ENCODE measurements around the gene CD244. TPM values are rescaled to one million over a fixed set of nuclear protein-coding genes. Genes with fewer than 3 reads are reported as not detected.
"Not testable (repeated sequence)": the region's sequence is repeated elsewhere in the genome, so short reads cannot be mapped to it uniquely, and the experiment has no call there.

Gene CD244
- total and polyA plus RNA-seq, 2 donors, result 2.4 to 10.3 TPM

DNA sequence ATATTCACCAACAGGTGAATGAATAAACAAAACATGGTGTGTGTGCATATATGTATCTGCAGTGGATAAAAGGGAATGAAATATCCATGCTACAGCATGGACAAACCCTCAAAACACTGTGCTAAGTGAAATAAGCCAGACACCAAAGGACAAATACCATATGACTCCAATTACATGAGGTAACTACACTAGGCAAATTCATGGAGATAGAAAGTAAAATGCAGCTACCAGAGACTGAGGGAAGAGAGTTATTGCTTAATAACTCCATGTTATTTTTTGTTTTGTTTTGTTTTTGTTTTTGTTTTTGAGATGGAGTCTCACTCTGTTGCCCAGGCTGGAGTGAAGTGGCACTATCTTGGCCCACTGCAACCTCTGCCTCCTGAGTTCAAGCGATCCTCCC lies 19.9 kb upstream of the CD244 start:
- Histone ChIP-seq H3K9me3 (ENCODE audit: control insufficient read depth in 2 of 2, insufficient read depth in 1 of 2, low read length in 1 of 2) (no peaks in the 10 kb centered on the region), H3K27ac (ENCODE audit: low read depth in 1 of 2, low read length in 1 of 2) (no peak overlapping the region), H3K4me1 (ENCODE audit: control insufficient read depth in 2 of 2, insufficient read depth in 2 of 2, low read length in 2 of 2) (peaks cover 0 to 11% of the 10 kb centered on the region in 2 donors), H3K36me3 (ENCODE audit: control insufficient read depth in 2 of 2, insufficient read depth in 2 of 2, low read length in 1 of 2) (no peaks in the 10 kb centered on the region), H3K27me3 (ENCODE audit: control insufficient read depth in 2 of 2, insufficient read depth in 1 of 2, low read length in 1 of 2) (no peaks in the 10 kb centered on the region), H3K4me3 (ENCODE audit: low read length in 2 of 2) (no peak overlapping the region)
- DNase-seq (ENCODE audit: low read depth in 6 of 9, low spot score in 9 of 9), result no peak
- 98% methylated on average over 1 of the region's 1 CpG for WGBS

DNA sequence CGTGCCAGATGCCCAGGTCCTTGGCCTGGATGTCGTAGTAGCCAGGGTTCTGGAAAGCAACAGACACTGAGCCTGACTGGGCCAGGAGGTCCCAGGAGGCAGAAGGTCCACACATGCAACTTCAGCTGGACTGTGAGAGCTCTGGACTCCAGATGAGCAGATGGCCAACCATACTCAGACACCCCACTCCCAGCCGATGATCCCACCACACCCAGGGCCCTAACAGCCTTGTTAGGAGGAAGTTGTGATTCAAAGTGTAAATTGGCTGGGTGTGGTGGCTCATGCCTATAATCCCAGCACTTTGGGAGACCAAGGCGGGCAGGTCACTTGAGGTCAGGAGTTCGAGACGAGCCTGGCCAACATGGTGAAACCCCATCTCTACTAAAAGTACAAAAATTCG lies 18.6 kb upstream of the CD244 start:
- H3K4me3 ChIP-seq (ENCODE audit: low read length in 2 of 2); H3K27ac ChIP-seq (ENCODE audit: low read depth in 1 of 2, low read length in 1 of 2); H3K36me3 ChIP-seq (ENCODE audit: control insufficient read depth in 2 of 2, insufficient read depth in 2 of 2, low read length in 1 of 2); DNase-seq (ENCODE audit: low read depth in 6 of 9, low spot score in 9 of 9); H3K9me3 ChIP-seq (ENCODE audit: control insufficient read depth in 2 of 2, insufficient read depth in 1 of 2, low read length in 1 of 2); H3K27me3 ChIP-seq (ENCODE audit: control insufficient read depth in 2 of 2, insufficient read depth in 1 of 2, low read length in 1 of 2): not testable (repeated sequence)
- peaks cover 0 to 11% of the 10 kb centered on the region in 2 donors for H3K4me1 ChIP-seq (ENCODE audit: control insufficient read depth in 2 of 2, insufficient read depth in 2 of 2, low read length in 2 of 2)
- 95% methylated on average over 7 of the region's 7 CpGs for WGBS

DNA sequence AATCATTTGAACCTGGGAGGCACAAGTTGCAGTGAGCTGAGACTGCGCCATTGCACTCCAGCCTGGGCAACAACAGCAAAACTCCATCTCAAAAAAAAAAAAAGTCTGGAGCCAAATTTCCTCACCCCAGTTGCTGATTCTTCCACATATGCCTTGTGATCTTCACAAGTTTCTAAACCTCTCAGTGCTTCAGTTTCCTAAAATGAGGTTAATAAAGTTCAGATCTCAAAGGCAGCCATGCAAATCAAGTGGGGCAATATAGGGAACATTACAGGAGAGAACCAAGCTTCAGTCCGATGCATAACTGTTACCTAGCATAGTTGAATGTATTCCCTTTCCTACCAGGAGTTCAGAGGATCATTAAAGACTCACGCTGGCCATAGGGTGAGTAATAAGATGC lies 17.5 kb upstream of the CD244 start:
- H3K27me3 ChIP-seq (ENCODE audit: control insufficient read depth in 2 of 2, insufficient read depth in 1 of 2, low read length in 1 of 2), result no peaks in the 10 kb centered on the region
- H3K27ac ChIP-seq (ENCODE audit: low read depth in 1 of 2, low read length in 1 of 2), result no peak overlapping the region
- no peak for DNase-seq (ENCODE audit: low read depth in 6 of 9, low spot score in 9 of 9)
- no peaks in the 10 kb centered on the region for H3K36me3 ChIP-seq (ENCODE audit: control insufficient read depth in 2 of 2, insufficient read depth in 2 of 2, low read length in 1 of 2)
- WGBS, result 96% methylated on average over 3 of the region's 3 CpGs
- H3K9me3 ChIP-seq (ENCODE audit: control insufficient read depth in 2 of 2, insufficient read depth in 1 of 2, low read length in 1 of 2), result no peaks in the 10 kb centered on the region
- peaks cover 0 to 11% of the 10 kb centered on the region in 2 donors for H3K4me1 ChIP-seq (ENCODE audit: control insufficient read depth in 2 of 2, insufficient read depth in 2 of 2, low read length in 2 of 2)
- no peak overlapping the region for H3K4me3 ChIP-seq (ENCODE audit: low read length in 2 of 2)

DNA sequence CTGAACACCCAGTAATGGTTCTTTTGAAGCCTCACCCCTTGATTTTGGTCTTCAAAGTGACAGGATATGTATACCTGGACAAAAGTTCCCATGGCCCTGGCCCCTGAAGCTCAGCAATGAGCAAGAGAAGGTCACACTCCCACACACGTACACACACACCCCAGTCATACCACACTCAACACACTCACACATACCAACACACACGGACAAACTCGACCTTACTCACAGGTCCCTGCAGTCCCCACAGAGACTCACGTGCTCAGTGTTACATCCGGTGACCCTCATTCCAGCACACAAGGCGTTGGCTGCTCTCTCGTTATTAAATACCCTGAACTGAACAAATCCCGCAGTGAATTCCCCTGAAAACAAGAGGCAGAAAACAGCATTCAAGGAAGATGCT lies 16.4 kb upstream of the CD244 start:
- no peak overlapping the region for H3K4me3 ChIP-seq (ENCODE audit: low read length in 2 of 2)
- H3K27me3 ChIP-seq (ENCODE audit: control insufficient read depth in 2 of 2, insufficient read depth in 1 of 2, low read length in 1 of 2), result no peaks in the 10 kb centered on the region
- 77% methylated on average over 8 of the region's 8 CpGs for WGBS
- H3K9me3 ChIP-seq (ENCODE audit: control insufficient read depth in 2 of 2, insufficient read depth in 1 of 2, low read length in 1 of 2), result no peaks in the 10 kb centered on the region
- H3K27ac ChIP-seq (ENCODE audit: low read depth in 1 of 2, low read length in 1 of 2), result no peak overlapping the region
- peaks cover 0 to 11% of the 10 kb centered on the region in 2 donors for H3K4me1 ChIP-seq (ENCODE audit: control insufficient read depth in 2 of 2, insufficient read depth in 2 of 2, low read length in 2 of 2)
- H3K36me3 ChIP-seq (ENCODE audit: control insufficient read depth in 2 of 2, insufficient read depth in 2 of 2, low read length in 1 of 2), result no peaks in the 10 kb centered on the region
- DNase-seq (ENCODE audit: low read depth in 6 of 9, low spot score in 9 of 9), result no peak

DNA sequence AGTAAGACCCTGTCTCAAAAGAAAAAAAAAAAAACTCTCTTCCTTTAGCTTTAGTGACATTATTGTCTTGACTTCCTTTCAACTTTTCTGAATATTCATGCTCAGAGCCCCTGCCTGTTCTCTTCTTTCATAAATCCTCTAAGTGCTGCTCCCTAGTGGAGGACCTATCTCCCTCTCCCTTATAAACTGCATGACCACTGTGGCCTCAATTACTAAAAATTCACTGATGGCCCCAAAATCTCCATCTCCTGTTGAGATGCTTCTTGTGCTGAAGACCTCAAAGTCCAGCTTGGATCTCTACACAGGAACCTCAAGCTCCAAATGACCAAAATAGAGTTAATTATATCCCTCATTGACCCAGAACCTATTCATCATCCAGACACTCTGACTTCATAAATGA lies 14.5 kb upstream of the CD244 start:
- H3K4me3 ChIP-seq (ENCODE audit: low read length in 2 of 2), result no peak overlapping the region
- H3K4me1 ChIP-seq (ENCODE audit: control insufficient read depth in 2 of 2, insufficient read depth in 2 of 2, low read length in 2 of 2), result peaks cover 0 to 11% of the 10 kb centered on the region in 2 donors
- no peaks in the 10 kb centered on the region for H3K9me3 ChIP-seq (ENCODE audit: control insufficient read depth in 2 of 2, insufficient read depth in 1 of 2, low read length in 1 of 2)
- H3K36me3 ChIP-seq (ENCODE audit: control insufficient read depth in 2 of 2, insufficient read depth in 2 of 2, low read length in 1 of 2), result no peaks in the 10 kb centered on the region
- no peaks in the 10 kb centered on the region for H3K27me3 ChIP-seq (ENCODE audit: control insufficient read depth in 2 of 2, insufficient read depth in 1 of 2, low read length in 1 of 2)
- peak in 5 of 9 donors; percentile 36 to 74 (median 48) for DNase-seq (ENCODE audit: low read depth in 6 of 9, low spot score in 9 of 9)
- no peak overlapping the region for H3K27ac ChIP-seq (ENCODE audit: low read depth in 1 of 2, low read length in 1 of 2)

DNA sequence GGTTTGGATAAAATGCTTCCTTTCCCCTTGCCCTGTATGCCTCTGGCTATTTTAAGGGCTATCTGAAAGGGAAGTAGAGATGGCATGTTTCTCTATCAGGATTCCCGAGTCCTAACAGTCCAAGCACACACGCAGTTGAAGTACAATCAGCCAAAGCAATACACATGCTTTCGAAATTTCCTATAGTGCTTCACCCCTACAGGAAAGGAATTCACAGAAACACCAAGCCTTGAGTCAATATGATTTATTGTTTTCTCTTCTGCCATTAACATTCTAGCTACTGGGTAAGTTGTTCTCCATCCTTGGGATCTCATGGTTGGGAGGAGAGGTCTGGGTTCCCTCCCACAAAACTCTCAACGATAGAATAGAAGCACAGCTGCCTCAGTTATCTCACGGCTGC lies 13.6 kb upstream of the CD244 start:
- Histone ChIP-seq H3K4me1 (ENCODE audit: control insufficient read depth in 2 of 2, insufficient read depth in 2 of 2, low read length in 2 of 2) (peaks cover 0 to 11% of the 10 kb centered on the region in 2 donors), H3K36me3 (ENCODE audit: control insufficient read depth in 2 of 2, insufficient read depth in 2 of 2, low read length in 1 of 2) (no peaks in the 10 kb centered on the region), H3K27ac (ENCODE audit: low read depth in 1 of 2, low read length in 1 of 2) (no peak overlapping the region), H3K27me3 (ENCODE audit: control insufficient read depth in 2 of 2, insufficient read depth in 1 of 2, low read length in 1 of 2) (no peaks in the 10 kb centered on the region), H3K4me3 (ENCODE audit: low read length in 2 of 2) (no peak overlapping the region), H3K9me3 (ENCODE audit: control insufficient read depth in 2 of 2, insufficient read depth in 1 of 2, low read length in 1 of 2) (no peaks in the 10 kb centered on the region)
- WGBS, result 96% methylated on average over 5 of the region's 5 CpGs
- DNase-seq (ENCODE audit: low read depth in 6 of 9, low spot score in 9 of 9), result no peak

DNA sequence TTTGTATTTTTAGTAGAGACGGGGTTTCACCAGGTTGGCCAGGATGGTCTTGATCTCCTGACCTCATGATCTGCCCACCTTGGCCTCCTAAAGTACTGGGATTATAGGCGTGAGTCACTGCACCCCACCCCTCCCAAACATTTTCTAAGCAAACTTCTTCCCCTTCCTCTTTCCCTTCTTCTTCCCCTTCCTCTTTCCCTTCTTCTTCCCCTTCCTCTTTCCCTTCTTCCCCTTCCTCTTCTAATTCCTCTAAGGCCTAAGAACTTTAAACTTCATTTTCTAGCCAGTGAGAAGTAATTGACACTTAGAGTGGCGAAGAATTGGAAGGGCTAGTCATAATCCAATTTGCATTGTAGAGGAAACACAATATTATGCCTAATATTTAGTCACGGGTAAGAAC lies 12.9 kb upstream of the CD244 start:
- WGBS, result 84% methylated on average over 4 of the region's 4 CpGs
- H3K27ac ChIP-seq (ENCODE audit: low read depth in 1 of 2, low read length in 1 of 2); H3K4me3 ChIP-seq (ENCODE audit: low read length in 2 of 2); H3K27me3 ChIP-seq (ENCODE audit: control insufficient read depth in 2 of 2, insufficient read depth in 1 of 2, low read length in 1 of 2); H3K9me3 ChIP-seq (ENCODE audit: control insufficient read depth in 2 of 2, insufficient read depth in 1 of 2, low read length in 1 of 2); H3K36me3 ChIP-seq (ENCODE audit: control insufficient read depth in 2 of 2, insufficient read depth in 2 of 2, low read length in 1 of 2); DNase-seq (ENCODE audit: low read depth in 6 of 9, low spot score in 9 of 9): not testable (repeated sequence)
- H3K4me1 ChIP-seq (ENCODE audit: control insufficient read depth in 2 of 2, insufficient read depth in 2 of 2, low read length in 2 of 2), result peaks cover 0 to 11% of the 10 kb centered on the region in 2 donors

DNA sequence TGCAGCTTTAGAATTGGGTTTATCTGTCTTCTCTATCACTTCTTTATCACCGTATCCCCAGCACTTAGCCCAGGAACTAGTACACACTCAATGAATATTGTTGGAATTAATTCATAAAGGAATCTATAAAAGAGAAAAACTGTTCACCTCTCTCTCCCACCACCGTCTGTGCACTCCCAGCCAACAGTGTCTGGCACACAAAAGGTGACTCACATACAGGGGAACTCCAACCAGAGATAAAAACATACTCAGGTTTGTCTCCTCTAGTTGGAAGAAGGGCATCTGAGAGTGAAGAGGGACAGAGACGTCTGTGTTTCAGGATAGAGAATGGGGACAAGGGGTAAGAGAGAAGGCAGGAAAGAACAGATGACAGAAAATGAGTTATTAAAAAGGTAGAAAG lies 12.2 kb upstream of the CD244 start:
- no peaks in the 10 kb centered on the region for H3K36me3 ChIP-seq (ENCODE audit: control insufficient read depth in 2 of 2, insufficient read depth in 2 of 2, low read length in 1 of 2)
- H3K4me3 ChIP-seq (ENCODE audit: low read length in 2 of 2), result no peak overlapping the region
- DNase-seq (ENCODE audit: low read depth in 6 of 9, low spot score in 9 of 9), result no peak
- WGBS, result 92% methylated on average over 3 of the region's 3 CpGs
- no peaks in the 10 kb centered on the region for H3K27me3 ChIP-seq (ENCODE audit: control insufficient read depth in 2 of 2, insufficient read depth in 1 of 2, low read length in 1 of 2)
- H3K9me3 ChIP-seq (ENCODE audit: control insufficient read depth in 2 of 2, insufficient read depth in 1 of 2, low read length in 1 of 2), result no peaks in the 10 kb centered on the region
- peaks cover 0 to 11% of the 10 kb centered on the region in 2 donors for H3K4me1 ChIP-seq (ENCODE audit: control insufficient read depth in 2 of 2, insufficient read depth in 2 of 2, low read length in 2 of 2)
- no peak overlapping the region for H3K27ac ChIP-seq (ENCODE audit: low read depth in 1 of 2, low read length in 1 of 2)

DNA sequence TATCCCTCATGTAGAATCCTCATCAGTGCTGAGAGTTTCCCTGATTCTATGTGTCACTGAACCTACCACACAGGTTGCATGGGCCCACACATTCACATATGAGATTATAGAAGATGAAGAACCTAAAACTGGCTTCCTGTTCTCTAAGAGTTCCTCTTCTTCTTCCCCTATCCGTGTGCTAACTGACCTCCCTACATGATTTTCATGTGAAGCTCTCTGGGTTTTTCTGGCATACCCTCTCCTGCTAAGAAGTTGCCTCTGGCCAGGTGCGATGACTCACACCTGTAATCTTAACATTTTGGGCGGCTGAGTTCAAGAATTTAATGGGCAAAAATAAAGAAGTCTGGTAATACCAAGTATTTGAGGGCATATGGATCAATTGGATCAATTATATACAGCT lies 5.5 kb upstream of the CD244 start:
- no peak overlapping the region for H3K4me3 ChIP-seq (ENCODE audit: low read length in 2 of 2)
- DNase-seq (ENCODE audit: low read depth in 6 of 9, low spot score in 9 of 9), result no peak
- 69% methylated on average over 3 of the region's 3 CpGs for WGBS

DNA sequence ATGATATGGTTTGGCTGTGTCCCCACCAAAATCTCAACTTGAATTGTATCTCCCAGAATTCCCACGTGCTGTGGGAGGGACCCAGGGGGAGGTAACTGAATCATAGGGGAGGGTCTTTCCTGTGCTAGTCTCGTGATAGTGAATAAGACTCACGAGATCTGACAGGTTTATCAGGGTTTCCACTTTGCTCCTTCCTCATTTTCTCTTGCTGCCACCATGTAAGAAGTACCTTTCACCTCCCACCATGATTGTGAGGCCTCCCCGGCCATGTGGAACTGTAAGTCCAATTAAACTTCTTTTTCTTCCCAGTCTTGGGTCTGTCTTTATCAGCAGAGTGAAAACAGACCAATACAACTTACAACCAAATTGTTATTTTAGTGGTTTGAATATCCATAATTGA lies 5.0 kb upstream of the CD244 start:
- H3K4me3 ChIP-seq (ENCODE audit: low read length in 2 of 2); DNase-seq (ENCODE audit: low read depth in 6 of 9, low spot score in 9 of 9); H3K9me3 ChIP-seq (ENCODE audit: control insufficient read depth in 2 of 2, insufficient read depth in 1 of 2, low read length in 1 of 2); H3K27me3 ChIP-seq (ENCODE audit: control insufficient read depth in 2 of 2, insufficient read depth in 1 of 2, low read length in 1 of 2); H3K27ac ChIP-seq (ENCODE audit: low read depth in 1 of 2, low read length in 1 of 2); H3K36me3 ChIP-seq (ENCODE audit: control insufficient read depth in 2 of 2, insufficient read depth in 2 of 2, low read length in 1 of 2): not testable (repeated sequence)
- peaks cover 1 to 12% of the 10 kb centered on the region in 2 donors for H3K4me1 ChIP-seq (ENCODE audit: control insufficient read depth in 2 of 2, insufficient read depth in 2 of 2, low read length in 2 of 2)
- 77% methylated on average over 4 of the region's 4 CpGs for WGBS

More for the DNA sequence above, 5.5 kb upstream of the CD244 start:
- H3K27me3 ChIP-seq (ENCODE audit: control insufficient read depth in 2 of 2, insufficient read depth in 1 of 2, low read length in 1 of 2), result no peaks in the 10 kb centered on the region
- H3K4me1 ChIP-seq (ENCODE audit: control insufficient read depth in 2 of 2, insufficient read depth in 2 of 2, low read length in 2 of 2), result peaks cover 0 to 7% of the 10 kb centered on the region in 2 donors
- no peak overlapping the region for H3K27ac ChIP-seq (ENCODE audit: low read depth in 1 of 2, low read length in 1 of 2)
- H3K36me3 ChIP-seq (ENCODE audit: control insufficient read depth in 2 of 2, insufficient read depth in 2 of 2, low read length in 1 of 2), result no peaks in the 10 kb centered on the region
- no peaks in the 10 kb centered on the region for H3K9me3 ChIP-seq (ENCODE audit: control insufficient read depth in 2 of 2, insufficient read depth in 1 of 2, low read length in 1 of 2)

All from thymus (tissue), 11 donors.